HepG2 (cell line): ENCODE measurements around the gene CHN2. TPM values are rescaled to one million over a fixed set of nuclear protein-coding genes. Genes with fewer than 3 reads are reported as not detected.

Experiments used
- RFX3 ChIP-seq: IDR thresholded peaks from 2 replicates; pipeline ENCODE4 v1.6.1; 2016; ENCODE audit warnings: missing biosample characterization, missing genetic modification reagents
- THYN1 ChIP-seq: sonication (generic); formaldehyde crosslinking; IDR thresholded peaks from 2 replicates; pipeline ENCODE4 v1.8.1; 2023; ENCODE audit warnings: low read depth, mild to moderate bottlenecking, moderate library complexity, missing genetic modification reagents, borderline replicate concordance
- XBP1 ChIP-seq: sonication (generic); formaldehyde crosslinking; IDR thresholded peaks from 2 replicates; pipeline ENCODE4 v1.5.0; 2020; ENCODE audit warnings: missing genetic modification reagents
- ZMYM4 ChIP-seq: sonication (generic); formaldehyde crosslinking; IDR thresholded peaks from 2 replicates; pipeline ENCODE4 v1.8.1; 2023; ENCODE audit warnings: mild to moderate bottlenecking, missing genetic modification reagents
- ZNF232 ChIP-seq: sonication (generic); formaldehyde crosslinking; IDR thresholded peaks from 2 replicates; pipeline ENCODE4 v1.4.0; 2020; ENCODE audit warnings: missing genetic modification reagents, borderline replicate concordance
- ZNF468 ChIP-seq: sonication (generic); formaldehyde crosslinking; IDR thresholded peaks from 2 replicates; pipeline ENCODE4 v1.8.0; 2022; ENCODE audit warnings: mild to moderate bottlenecking, moderate library complexity, missing genetic modification reagents
- ZNF7 ChIP-seq: IDR thresholded peaks from 2 replicates; pipeline ENCODE4 v1.6.1; 2016; ENCODE audit warnings: missing biosample characterization, missing genetic modification reagents
- ZNF839 ChIP-seq: sonication (generic); formaldehyde crosslinking; IDR thresholded peaks from 2 replicates; pipeline ENCODE4 v1.4.0; 2020; ENCODE audit warnings: missing genetic modification reagents, mild to moderate bottlenecking, borderline replicate concordance
- ZNF878 ChIP-seq: sonication (generic); formaldehyde crosslinking; IDR thresholded peaks from 2 replicates; pipeline ENCODE4 v1.8.1; 2023; ENCODE audit warnings: mild to moderate bottlenecking, missing genetic modification reagents, moderate library complexity
- polyA plus RNA-seq, 8 experiments: library from polyadenylated mRNA; depleted of rRNA in 3 of 8; stranded (reverse) in 7 of 8; unstranded in 1 of 8; fragments of >200 nt; fragmentation: Illumina TruSeq in 4 of 8; extraction: Trizol in 4 of 8; gene quantifications; 2 replicates each; pipeline versions ENCODE4 v1.2.1 to v1.2.3, GENCODE V29; 2011 to 2016; ENCODE audit warnings: low read depth in 4 of 8, missing spikeins in 1 of 8, mixed read lengths in 1 of 8; ENCODE audit not compliant: insufficient read depth in 1 of 8
- total RNA-seq, 5 experiments: library from RNA; depleted of rRNA; stranded (reverse); fragments of >200 nt; fragmentation: Illumina TruSeq; extraction: Trizol; gene quantifications; 2 replicates each; pipeline ENCODE4 v1.2.3, GENCODE V29; 2016; ENCODE audit warnings: low read depth in 1 of 5
- TF ChIP-seq, protein P1 (sequence below): sonication (generic); formaldehyde crosslinking; IDR thresholded peaks from 2 replicates; pipeline ENCODE4 v1.8.0; 2022; ENCODE audit warnings: mild to moderate bottlenecking, missing genetic modification reagents
- TF ChIP-seq, protein P2 (sequence below): IDR thresholded peaks from 2 replicates; pipeline ENCODE4 v1.6.1; 2016; ENCODE audit warnings: low read depth
- TF ChIP-seq, protein P3 (sequence below): sonication (generic); formaldehyde crosslinking; IDR thresholded peaks from 2 replicates; pipeline ENCODE4 v1.5.0; 2020; ENCODE audit warnings: missing genetic modification reagents
- TF ChIP-seq, protein P4 (sequence below): sonication (generic); formaldehyde crosslinking; IDR thresholded peaks from 2 replicates; pipeline ENCODE4 v1.5.1; 2020; ENCODE audit warnings: missing genetic modification reagents, mild to moderate bottlenecking, borderline replicate concordance
- TF ChIP-seq, protein P5 (sequence below): sonication (generic); formaldehyde crosslinking; IDR thresholded peaks from 2 replicates; pipeline ENCODE4 v1.4.0; 2020; ENCODE audit warnings: mild to moderate bottlenecking, missing genetic modification reagents

Gene CHN2
- total and polyA plus RNA-seq, 2 of the 13 experiments (the other 11 are each of a cell fraction or from before 2014, with no cell fraction given) = 23.5 to 30.5 TPM

DNA sequence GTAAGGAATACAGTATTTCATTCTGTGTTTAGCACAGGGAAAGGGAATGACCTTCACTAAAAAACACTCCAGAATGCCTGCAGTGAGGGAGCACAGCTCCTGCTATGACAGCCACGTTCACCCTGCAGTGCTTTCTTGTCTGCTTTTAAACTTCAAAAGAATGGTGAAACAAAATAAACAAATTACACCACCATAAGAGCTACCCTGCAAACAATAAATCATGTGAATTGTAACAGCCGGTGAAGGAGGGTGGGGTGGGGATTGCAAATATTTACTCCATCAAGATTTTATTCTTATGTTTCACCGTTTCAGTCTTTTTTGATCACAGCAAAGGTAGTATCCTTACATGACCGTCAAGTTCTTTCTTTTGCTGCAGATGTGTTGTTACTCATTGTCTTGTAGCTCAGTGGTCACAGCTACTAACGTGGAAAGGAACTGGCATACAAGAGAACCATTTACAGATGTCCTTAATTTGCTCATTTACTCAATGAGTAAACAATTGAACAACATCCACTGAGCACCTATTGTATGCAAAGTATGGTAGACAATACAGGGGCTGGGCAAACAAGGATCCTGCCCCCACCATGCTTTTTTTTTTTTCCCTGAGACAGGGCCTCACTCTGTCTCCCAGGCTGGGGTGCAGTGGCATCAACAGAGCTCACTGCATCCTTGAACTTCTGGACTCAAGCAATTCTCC is 4.1 kb upstream of the CHN2 start (continued):
- TF ChIP-seq, protein P1, sequence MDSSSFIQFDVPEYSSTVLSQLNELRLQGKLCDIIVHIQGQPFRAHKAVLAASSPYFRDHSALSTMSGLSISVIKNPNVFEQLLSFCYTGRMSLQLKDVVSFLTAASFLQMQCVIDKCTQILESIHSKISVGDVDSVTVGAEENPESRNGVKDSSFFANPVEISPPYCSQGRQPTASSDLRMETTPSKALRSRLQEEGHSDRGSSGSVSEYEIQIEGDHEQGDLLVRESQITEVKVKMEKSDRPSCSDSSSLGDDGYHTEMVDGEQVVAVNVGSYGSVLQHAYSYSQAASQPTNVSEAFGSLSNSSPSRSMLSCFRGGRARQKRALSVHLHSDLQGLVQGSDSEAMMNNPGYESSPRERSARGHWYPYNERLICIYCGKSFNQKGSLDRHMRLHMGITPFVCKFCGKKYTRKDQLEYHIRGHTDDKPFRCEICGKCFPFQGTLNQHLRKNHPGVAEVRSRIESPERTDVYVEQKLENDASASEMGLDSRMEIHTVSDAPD (CRISPR knock-in tag) = 0 out of 2 replicates have a peak, but pooled peaks have one; percentile 27
- TF ChIP-seq RFX3 (CRISPR knock-in tag) = no peak
- TF ChIP-seq ZNF878 (CRISPR knock-in tag) = peak; percentile 63; the same call in 1 of the 2 replicates
- 0 out of 2 replicates have a peak, but pooled peaks have one; percentile 37 for TF ChIP-seq ZMYM4 (CRISPR knock-in tag)
- TF ChIP-seq, protein P2, sequence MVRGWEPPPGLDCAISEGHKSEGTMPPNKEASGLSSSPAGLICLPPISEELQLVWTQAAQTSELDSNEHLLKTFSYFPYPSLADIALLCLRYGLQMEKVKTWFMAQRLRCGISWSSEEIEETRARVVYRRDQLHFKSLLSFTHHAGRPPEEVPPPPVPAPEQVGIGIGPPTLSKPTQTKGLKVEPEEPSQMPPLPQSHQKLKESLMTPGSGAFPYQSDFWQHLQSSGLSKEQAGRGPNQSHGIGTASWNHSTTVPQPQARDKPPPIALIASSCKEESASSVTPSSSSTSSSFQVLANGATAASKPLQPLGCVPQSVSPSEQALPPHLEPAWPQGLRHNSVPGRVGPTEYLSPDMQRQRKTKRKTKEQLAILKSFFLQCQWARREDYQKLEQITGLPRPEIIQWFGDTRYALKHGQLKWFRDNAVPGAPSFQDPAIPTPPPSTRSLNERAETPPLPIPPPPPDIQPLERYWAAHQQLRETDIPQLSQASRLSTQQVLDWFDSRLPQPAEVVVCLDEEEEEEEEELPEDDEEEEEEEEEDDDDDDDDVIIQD = peak; percentile 63; the same call in 1 of the 2 replicates
- TF ChIP-seq ZNF468 (CRISPR knock-in tag) = no peak
- TF ChIP-seq, protein P3, sequence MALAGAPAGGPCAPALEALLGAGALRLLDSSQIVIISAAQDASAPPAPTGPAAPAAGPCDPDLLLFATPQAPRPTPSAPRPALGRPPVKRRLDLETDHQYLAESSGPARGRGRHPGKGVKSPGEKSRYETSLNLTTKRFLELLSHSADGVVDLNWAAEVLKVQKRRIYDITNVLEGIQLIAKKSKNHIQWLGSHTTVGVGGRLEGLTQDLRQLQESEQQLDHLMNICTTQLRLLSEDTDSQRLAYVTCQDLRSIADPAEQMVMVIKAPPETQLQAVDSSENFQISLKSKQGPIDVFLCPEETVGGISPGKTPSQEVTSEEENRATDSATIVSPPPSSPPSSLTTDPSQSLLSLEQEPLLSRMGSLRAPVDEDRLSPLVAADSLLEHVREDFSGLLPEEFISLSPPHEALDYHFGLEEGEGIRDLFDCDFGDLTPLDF (CRISPR knock-in tag) = no peak
- TF ChIP-seq ZNF232 (CRISPR knock-in tag) = no peak
- TF ChIP-seq, protein P4, sequence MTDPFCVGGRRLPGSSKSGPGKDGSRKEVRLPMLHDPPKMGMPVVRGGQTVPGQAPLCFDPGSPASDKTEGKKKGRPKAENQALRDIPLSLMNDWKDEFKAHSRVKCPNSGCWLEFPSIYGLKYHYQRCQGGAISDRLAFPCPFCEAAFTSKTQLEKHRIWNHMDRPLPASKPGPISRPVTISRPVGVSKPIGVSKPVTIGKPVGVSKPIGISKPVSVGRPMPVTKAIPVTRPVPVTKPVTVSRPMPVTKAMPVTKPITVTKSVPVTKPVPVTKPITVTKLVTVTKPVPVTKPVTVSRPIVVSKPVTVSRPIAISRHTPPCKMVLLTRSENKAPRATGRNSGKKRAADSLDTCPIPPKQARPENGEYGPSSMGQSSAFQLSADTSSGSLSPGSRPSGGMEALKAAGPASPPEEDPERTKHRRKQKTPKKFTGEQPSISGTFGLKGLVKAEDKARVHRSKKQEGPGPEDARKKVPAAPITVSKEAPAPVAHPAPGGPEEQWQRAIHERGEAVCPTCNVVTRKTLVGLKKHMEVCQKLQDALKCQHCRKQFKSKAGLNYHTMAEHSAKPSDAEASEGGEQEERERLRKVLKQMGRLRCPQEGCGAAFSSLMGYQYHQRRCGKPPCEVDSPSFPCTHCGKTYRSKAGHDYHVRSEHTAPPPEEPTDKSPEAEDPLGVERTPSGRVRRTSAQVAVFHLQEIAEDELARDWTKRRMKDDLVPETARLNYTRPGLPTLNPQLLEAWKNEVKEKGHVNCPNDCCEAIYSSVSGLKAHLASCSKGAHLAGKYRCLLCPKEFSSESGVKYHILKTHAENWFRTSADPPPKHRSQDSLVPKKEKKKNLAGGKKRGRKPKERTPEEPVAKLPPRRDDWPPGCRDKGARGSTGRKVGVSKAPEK (CRISPR knock-in tag) = no peak
- TF ChIP-seq ZNF7 = peak; percentile 57; the same call in 1 of the 2 replicates
- TF ChIP-seq XBP1 = no peak
- TF ChIP-seq THYN1 (CRISPR knock-in tag) = no peak
- TF ChIP-seq ZNF839 (CRISPR knock-in tag) = no peak
- TF ChIP-seq, protein P5, sequence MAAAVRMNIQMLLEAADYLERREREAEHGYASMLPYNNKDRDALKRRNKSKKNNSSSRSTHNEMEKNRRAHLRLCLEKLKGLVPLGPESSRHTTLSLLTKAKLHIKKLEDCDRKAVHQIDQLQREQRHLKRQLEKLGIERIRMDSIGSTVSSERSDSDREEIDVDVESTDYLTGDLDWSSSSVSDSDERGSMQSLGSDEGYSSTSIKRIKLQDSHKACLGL (CRISPR knock-in tag) = no peak
